Measurements from ENCODE around the gene DNAJC3. TPM values are rescaled to one million over a fixed set of nuclear protein-coding genes. Genes with fewer than 3 reads are reported as not detected.

The DNAJC3 gene
- total RNA-seq, 1 experiment from 2014 or later, result 21.2 TPM

GRCh38 chr13:95745752-95746151 lies 68.8 kb downstream of the DNAJC3 start:
- H3K14ac ChIP-seq (ENCODE audit: insufficient read depth, low read length), result no peak overlapping the region
- no peak overlapping the region for H2BK15ac ChIP-seq (ENCODE audit: low read depth, low read length)
- no peak overlapping the region for H3K9ac ChIP-seq (ENCODE audit: extremely low read depth, insufficient read length, low read length)
- H2BK5ac ChIP-seq (ENCODE audit: insufficient read length, low read length), result no peak overlapping the region
- no peak overlapping the region for H2BK20ac ChIP-seq (ENCODE audit: low read depth, low read length, poor library complexity, severe bottlenecking)
- H3K79me2 ChIP-seq (ENCODE audit: insufficient read depth, low read length), result peaks cover 5% of the 10 kb centered on the region; the same call in 1 of the 2 replicates
- H3K23ac ChIP-seq (ENCODE audit: insufficient read length, low read depth, low read length), result no peak overlapping the region
- Mint-ChIP-seq H3K4me1 (peaks cover 11 to 26% of the 10 kb centered on the region in 2 experiments), H3K9me3 (peaks cover 7 to 8% of the 10 kb centered on the region in 2 experiments; a peak in 4 of 5 replicates), H3K36me3 (ENCODE audit: insufficient read depth in 1 of 3, low read depth in 3 of 3) (peaks cover 2 to 13% (median 9%) of the 10 kb centered on the region in 3 experiments; a peak in 5 of 7 replicates), H3K4me3 (no peak overlapping the region), H3K27ac (no peak overlapping the region), H3K27me3 (ENCODE audit: low read depth) (no peaks in the 10 kb centered on the region)
- H3K27me3 ChIP-seq (ENCODE audit: insufficient read depth, low read length), result no peaks in the 10 kb centered on the region
- H3K27ac ChIP-seq (ENCODE audit: insufficient read length, low read depth, low read length), result no peak overlapping the region
- H2AFZ ChIP-seq (ENCODE audit: low read length), result no peak overlapping the region
- H2BK120ac ChIP-seq (ENCODE audit: low read depth, low read length, poor library complexity, severe bottlenecking), result no peak overlapping the region
- no peak overlapping the region for H3K18ac ChIP-seq (ENCODE audit: insufficient read length, low read depth, low read length)
- H3K9me3 ChIP-seq (ENCODE audit: control insufficient read depth, low read depth, low read length), result no peaks in the 10 kb centered on the region
- H3K23me2 ChIP-seq (ENCODE audit: insufficient read length, low read depth, low read length, poor library complexity, severe bottlenecking), result no peaks in the 10 kb centered on the region
- no peak overlapping the region for H3K56ac ChIP-seq (ENCODE audit: insufficient read length, low read depth, low read length)
- H2BK12ac ChIP-seq (ENCODE audit: insufficient read length, low read depth, low read length), result no peak overlapping the region
- no peak overlapping the region for H4K91ac ChIP-seq (ENCODE audit: insufficient read length, low read depth, low read length)
- H3K4me2 ChIP-seq (ENCODE audit: insufficient read depth, insufficient read length, low read length), result no peak overlapping the region
- H2AK5ac ChIP-seq (ENCODE audit: insufficient read length, low read length), result no peak overlapping the region
- H3T11ph ChIP-seq (ENCODE audit: low read length), result no peak overlapping the region
- no peak overlapping the region for H4K5ac ChIP-seq (ENCODE audit: insufficient read length, low read depth, low read length)
- no peaks in the 10 kb centered on the region for H4K20me1 ChIP-seq (ENCODE audit: control insufficient read depth, insufficient read depth, insufficient read length)
- H4K8ac ChIP-seq (replicated peaks; ENCODE audit: insufficient read length, low read depth, low read length), result no peak overlapping the region
- no CpG with 5 or more reads among the region's 2 CpGs for WGBS (ENCODE audit: extremely low coverage, insufficient read length, low lambda C conversion rate)
- DNase-seq, result no peak
- no peaks in the 10 kb centered on the region; the same call in 1 of the 2 replicates for H3K4me1 ChIP-seq (ENCODE audit: insufficient read depth, low read length)
- peak; percentile 51 for TF ChIP-seq CTCF (conservative IDR thresholded peaks at IDR 0.05)
- H3K4ac ChIP-seq (ENCODE audit: low read depth, low read length), result no peak overlapping the region
- H3K79me1 ChIP-seq (ENCODE audit: insufficient read depth, low read depth, low read length, poor library complexity, severe bottlenecking), result no peaks in the 10 kb centered on the region

Data from H9 (cell line).